HG03139 (cell line): ENCODE data around the gene CHST6.
"Not testable (repeated sequence)": the region's sequence is repeated elsewhere in the genome, so short reads cannot be mapped to it uniquely, and the experiment has no call there.

ENCODE experiments used
- ATAC-seq: cut with Tn5 transposase; IDR thresholded peaks from one replicate; pipeline ENCODE4 v1.9.1; 2021; ENCODE audit not compliant: unreplicated experiment

Gene CHST6

DNA sequence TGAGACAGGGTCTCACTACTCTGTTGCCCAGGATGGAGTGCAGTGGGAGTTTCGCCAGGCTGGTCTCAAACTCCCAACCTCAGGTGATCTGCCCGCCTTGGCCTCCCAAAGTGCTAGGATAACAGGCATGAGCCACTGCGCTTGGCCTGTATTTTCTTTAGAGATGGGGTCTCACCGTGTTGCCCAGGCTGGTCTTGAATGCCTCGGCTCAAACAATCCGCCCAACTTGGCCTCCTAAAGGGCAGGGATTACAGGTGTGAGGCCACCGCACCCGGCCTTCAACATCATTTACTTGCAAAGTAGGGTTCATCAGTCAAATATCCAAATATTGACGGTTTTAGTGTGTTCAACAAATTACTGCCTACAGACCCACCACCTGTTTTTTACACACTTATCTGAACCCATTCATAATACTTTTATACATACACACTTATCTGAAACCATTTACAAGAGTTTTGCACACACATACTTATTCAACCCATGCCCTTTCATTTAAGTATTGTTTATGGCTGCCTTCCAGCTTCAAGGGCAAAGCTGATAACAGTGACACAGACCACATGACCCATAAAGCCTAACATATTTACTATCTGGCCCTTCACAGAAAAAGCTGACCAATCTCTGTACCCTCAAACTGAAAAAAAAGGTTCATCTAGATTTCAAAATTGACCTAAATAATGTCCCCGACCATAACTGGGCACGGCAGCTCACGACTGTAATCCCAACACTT is 42.6 kb downstream of the CHST6 start:
- ATAC-seq: no peak

DNA sequence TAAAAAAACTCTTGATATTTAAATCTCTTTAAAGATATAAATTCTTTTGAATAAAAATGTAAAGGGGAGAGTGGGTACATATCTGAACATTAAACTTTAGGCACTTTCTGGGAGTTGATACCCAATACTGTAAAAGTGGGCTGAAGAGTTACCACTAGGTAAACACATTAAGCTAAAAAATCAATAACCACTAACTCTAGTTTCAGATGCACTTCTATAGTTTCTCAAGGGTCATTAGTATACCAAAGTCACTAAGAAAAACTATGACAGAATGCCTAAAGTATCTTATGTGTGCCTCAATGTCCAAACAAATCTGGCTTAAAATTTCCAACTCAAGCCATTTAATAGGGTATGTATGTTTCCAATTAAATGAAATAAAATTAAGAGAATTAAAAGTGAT is 48.8 kb downstream of the CHST6 start:
- ATAC-seq: no peak

DNA sequence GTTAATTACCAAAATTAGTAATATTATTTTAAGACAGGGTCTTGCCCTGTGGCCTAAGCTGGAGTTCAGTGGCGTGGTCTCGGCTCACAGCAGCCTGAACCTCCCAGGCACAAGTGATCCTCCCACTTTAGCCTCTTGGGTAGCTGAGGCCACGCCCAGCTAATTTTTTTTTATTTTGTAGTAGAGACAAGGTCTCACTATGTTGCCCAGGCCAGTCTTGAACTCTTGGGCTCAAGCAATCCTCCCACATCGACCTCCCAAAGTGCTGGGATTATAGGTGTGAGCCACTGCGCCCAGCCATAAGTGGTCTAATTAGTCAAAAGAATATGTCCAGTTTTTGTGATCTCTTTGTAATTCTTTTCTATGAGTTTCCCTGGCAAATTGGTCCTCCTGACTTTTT is 49.9 kb downstream of the CHST6 start:
- no peak for ATAC-seq

DNA sequence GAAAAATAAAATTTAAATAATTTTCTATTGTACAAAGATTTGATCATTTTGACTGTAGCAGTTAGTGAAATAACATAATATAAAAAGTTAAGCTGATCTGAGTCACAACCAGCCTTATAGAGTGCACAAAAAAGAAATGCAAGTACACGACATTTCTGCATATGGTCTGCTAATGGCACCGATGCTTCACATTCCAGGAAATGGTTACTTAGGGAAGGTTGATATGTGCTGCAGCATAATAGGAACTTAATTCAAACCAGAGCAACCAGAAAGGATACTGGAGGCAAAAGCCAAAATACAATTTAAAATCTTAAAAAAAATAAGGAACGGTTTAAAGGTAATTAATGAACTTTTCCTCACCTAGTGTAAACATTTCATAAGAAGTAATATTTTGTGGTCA is 51.9 kb downstream of the CHST6 start:
- ATAC-seq: no peak

DNA sequence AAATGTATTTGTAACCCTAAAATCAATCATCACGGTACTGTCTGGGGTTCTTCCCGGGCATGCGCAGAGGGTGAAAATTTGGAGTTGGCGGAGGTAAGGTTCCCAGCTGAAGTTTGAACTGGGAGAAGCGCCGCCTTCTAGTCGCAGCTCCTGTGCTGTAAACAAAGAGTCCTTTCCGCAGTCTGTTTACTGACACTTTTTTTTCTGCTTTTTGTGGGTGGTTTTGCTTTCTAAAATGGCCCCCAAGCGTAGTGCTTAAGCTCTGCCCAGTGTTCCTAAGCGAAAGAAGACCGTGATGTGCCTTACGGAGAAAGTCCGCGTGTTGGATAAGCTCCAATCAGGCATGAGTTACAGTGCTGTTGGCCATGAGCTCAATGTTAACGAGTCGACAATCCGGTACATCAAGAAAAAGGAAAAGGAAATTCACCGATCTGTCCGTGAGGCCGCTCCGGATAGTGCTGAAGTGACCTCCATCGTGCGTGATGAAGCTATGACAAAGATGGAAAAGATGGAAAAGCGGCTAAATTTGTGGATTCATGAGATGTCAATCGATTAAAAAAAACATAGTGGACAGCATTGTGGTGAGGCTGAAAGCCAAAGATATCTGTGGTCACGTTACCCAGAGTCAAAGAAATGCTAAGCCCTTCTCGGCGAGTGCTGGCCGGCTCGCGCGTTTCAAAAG is 61.4 kb downstream of the CHST6 start:
- peak; percentile 66 for ATAC-seq

DNA sequence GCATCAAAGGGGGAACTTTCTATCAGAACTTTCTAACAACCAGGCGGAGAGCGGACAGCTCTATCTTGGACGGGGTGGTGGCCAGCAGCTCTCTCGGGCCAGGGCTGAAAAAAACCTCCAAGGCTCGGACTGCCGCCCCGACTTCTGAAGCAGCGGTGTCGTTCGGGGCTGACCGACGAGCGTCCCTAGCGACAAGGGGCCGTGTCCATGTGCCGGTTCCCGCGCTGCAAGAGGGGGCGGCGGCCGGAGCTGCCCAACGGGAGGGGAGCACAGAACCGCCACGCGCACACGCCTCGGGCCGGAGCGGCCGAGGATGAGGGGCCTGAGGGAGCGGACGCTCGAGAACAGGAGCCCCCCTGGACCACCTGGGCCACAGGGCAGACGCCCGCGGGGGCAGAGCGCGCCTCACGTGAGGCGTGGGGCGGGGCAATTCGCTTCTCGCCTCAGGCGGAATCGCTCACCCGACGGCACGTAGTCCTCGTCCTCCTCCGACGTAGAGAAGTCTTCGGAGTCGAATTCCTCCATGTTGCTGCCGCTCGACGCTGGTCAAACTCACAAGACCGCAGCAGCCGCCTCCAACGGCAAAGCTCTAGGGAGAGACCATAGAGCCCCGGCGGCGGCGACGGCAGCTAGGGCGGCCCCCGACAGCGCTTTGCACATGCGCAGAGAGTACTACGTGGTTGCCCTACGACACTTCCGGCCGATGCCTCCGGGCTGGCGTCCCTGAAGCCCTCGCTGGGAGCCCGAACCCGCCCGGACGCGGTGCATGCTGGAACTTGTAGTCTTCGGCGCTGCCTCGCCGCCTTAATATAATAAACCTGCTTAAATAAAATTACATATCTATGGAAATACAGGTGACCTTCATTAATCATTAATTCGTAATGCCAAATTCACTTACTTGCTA is 62.2 kb downstream of the CHST6 start, which contains the start of gene CFDP1:
Gene CFDP1, minus strand, starts transcription at position 676 of the 904 bp plus-strand sequence. Its CDS starts 151 bp downstream, at position 525.
- peak; percentile 88 for ATAC-seq

DNA sequence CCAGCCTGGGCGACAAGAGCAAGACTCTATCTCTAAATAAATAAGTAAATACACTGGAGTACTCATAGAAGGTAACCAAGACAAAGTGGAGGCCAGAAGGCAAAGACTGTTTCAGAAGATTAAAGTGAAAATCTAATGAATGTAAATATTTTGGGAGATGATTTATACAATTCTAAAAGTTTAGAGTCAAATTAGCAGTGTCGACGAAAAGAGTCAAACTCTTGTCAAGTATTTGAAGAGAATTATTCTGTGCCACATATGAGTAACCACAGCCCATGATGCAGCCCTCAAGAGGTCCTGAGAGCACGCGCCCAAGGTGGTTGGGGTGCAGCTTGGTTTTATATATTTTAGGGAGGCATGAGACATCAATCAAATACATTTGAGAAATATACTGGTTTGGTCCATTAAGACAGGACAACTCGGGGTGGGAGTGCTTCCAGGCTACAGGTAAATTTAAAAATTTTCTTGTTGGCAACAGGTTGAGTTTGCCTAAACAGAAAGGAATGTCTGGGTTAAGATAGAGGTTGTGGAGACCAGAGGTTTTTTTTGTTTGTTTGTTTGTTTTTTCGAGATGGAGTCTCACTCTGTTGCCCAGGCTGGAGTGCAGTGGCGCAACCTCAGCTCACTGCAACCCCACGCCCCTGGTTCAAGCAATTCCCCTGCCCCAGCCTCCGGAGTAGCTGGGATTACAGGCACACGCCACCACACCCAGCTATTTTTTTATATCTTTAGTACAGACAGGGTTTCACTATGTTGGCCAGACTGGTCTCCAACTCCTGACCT is 65.4 kb downstream of the CHST6 start:
- ATAC-seq: no peak

DNA sequence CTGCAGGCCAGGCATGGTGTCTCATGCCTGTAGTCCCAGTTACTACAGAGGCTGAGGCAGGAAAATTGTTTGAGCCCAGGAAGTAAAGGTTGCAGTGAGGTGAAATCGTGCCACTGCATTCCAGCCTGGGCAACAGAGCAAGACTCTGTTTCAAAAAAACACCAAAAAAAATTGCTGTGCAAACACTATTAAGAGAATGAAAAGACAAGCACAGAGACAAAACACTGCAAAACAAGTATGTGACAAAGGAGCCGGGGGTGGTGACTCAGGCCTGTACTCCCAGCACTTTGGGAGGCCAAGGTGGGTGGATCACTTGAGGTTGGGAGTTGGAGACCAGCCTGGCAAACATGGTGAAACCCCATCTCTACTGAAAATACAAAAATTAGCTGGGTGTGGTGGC is 68.7 kb downstream of the CHST6 start:
- ATAC-seq: not testable (repeated sequence)

DNA sequence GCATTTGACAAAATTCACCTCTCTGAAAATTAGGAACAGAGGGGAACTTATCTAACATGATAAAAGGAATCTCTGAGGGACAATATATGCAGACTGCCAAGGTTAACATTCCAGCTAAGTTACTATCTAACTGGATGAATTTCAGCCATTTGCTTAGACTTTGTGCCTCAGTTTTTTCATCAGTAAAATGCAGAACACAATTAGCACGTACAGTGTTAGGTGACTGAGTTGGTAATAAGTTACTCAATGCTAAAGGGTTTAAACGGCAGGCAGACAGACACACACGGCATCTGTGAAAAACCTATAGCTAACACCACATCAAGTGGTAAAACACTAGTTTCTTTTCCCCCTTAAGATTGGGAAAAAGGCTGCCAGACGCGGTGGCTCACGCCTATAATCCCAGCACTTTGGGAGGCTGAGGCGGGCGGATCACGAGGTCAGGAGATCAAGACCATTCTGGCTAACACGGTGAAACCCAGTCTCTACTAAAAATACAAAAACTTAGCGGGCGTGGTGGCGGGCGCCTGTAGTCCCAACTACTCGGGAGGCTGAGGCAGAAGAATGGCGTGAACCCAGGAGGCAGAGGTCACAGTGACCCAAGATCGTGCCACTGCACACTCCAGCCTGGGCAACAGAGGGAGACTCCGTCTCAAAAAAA is 71.0 kb downstream of the CHST6 start:
- ATAC-seq: not testable (repeated sequence)

DNA sequence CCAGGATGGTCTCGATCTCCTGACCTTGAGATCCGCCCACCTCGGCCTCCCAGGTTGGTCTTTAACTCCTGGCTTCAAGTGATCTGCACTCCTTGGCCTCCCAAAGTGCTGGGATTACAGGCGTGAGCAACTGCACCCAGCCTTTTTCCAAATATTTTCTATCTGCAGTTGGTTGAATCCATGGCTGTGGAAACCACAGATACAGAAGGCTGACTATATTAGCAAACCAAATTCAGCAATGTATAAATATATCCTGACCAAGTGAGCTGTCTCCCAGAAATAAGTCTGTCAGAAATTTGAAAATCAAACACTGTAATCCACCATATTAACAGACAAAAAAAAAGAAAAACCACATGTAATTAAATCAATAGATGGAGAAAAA is 71.5 kb downstream of the CHST6 start:
- ATAC-seq: no peak
